GM19438 (cell line): Measurements from ENCODE around the gene PSG11.
"Not testable (repeated sequence)": the region's sequence is repeated elsewhere in the genome, so short reads cannot be mapped to it uniquely, and the experiment has no call there.

ENCODE experiments used
- ATAC-seq: cut with Tn5 transposase; IDR thresholded peaks from one replicate; pipeline ENCODE4 v1.9.1; 2021; ENCODE audit warnings: low read depth; ENCODE audit not compliant: unreplicated experiment

The PSG11 gene

GRCh38 chr19:42989851-42990250 lies 36.4 kb downstream of the PSG11 start:
- ATAC-seq = no peak

DNA sequence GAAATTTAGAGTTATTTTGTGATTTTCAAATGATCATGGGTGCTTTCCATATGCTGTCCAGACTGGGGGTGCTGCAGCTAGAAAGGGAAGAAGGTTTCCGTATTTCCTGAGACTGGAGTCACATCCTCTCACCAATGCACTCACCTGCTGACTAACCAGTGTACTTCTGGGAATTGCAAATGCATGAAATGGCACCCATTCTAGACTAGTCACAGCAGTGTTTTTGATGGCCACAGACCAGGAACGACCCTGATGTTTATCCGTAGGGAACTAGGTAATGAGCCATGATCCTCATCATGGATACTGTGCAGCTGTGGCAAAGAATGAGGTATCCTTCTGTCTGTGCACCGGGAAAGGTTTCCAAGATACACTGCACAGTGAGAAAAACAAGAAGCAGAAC lies 37.1 kb downstream of the PSG11 start:
- not testable (repeated sequence) for ATAC-seq

GRCh38 chr19:42988206-42988605 lies 38.1 kb downstream of the PSG11 start:
- ATAC-seq = not testable (repeated sequence)

GRCh38 chr19:42985588-42985987 lies 40.7 kb downstream of the PSG11 start:
- no peak for ATAC-seq

DNA sequence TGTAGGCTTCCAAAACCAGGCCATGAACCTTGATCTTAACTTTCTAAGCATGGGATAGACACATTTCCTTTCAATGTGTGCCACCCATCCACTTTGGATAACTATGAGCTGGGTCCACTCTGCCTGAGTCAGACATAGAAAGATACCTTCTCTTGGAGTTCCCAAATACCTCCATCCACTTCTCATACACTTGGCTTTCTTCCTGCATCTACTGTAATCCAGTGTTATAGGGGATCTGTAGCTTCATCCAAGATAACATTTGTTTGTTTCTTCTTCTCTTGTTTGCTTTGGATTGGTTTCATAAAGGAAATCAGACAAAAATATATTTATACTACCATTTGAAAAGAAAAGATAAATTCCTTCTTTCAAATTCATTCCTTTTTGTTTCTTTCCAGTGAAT lies 44.2 kb downstream of the PSG11 start:
- ATAC-seq = not testable (repeated sequence)

- ATAC-seq = not testable (repeated sequence)
Observed at GRCh38 chr19:42971451-42971850, 54.8 kb downstream of the PSG11 start.

DNA sequence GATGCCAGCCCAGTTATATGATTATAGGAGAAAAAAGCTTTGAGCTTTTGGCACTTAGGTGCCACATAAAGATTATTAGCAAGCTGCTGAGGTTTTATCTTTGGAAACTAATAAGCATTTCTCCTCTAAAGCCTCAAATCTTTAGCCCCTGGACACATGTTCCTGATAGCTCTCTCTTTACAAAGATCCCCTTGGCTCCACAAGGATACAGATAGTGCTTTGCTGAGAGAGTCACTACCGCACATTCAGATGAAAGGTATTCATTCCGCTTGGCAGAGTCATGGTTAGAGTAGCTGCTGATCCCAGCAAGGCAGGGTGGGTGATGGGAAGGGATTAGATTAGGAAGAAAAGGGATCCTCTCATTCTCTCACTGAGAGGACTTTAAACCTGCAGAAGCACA lies 61.1 kb downstream of the PSG11 start:
- ATAC-seq = no peak

DNA sequence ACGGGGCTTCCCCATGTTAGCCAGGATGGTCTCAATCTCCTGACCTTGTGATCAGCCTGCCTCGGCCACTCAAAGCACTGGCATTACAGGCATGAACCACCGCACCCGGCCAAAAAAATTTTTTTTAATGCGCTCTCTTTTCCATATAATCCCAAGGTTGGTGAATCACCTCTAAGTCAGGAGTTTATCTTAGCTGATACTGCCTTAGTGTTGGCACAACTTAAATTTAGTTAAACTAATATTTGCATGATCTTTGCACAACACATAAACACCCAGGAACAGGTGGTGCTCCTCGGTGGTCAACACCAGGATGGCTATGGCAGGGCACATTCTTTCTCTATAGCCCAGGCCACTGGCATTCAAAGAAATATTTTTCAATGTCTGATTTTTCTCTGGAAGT lies 65.2 kb downstream of the PSG11 start:
- ATAC-seq = no peak
